Right renal cortex interstitium (tissue), 3 donors: ENCODE results near the gene DNAJC1. TPM values are rescaled to one million over a fixed set of nuclear protein-coding genes. Genes with fewer than 3 reads are reported as not detected.
A peak's percentile ranks its signal among the peaks of the same experiment; 100 is the strongest.

Experiments
- DNase-seq, 3 donors: peaks; one replicate each; pipeline ENCODE4 v3.0.0-alpha.2; 2013; ENCODE audit warnings: low read depth in 3 of 3, low spot score in 2 of 3
- polyA plus RNA-seq, 3 donors: library from polyadenylated mRNA; unstranded; fragments of 120-200 nt; gene quantifications; one replicate each; pipeline ENCODE4 v1.2.1, GENCODE V29; 2013; ENCODE audit not compliant: insufficient read length in 3 of 3

The DNAJC1 gene
- polyA plus RNA-seq, 3 donors: 31.1 to 36.3 (median 32.8) TPM

DNA sequence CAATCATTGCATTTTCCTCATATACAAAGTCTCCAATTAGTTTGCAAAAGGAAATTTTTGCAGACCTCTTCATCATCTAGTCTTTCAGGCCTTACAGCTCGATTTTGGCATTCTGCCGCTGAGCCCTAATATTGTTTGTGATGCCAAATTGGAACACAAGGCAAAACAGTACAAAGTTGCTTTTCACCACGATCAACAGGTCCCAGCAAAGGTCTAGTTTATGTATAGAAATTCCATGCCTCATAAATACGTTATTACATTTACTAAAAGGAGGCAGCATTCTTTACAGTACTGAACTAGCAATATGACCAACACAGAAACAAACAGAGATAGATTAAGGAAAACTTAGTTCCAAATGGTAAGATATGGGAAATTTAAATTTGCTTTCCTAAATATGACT lies 7.0 kb upstream of the DNAJC1 start:
- no peak for DNase-seq

DNA sequence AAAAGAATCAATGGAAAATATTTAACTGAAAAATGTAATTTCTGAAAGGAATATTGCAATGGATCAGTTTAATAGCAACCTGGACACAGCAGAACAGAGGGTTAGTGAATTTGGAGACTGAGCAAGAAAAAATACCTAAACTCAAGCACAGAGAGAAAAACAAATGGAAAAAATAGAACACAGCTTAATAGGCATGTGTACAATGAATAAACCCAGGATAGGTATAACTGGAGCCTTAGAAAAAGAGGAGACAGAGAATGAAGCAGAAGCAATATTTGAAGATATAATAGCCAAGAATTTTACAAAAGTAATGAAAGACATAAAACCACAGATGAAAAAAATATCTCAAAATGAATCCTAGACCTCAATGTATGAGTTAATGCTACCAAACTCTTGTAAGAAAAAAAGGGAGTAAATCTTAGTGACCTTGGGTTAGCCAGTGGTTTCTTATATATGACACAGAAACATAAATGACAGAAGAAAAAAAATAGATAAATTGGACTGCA lies 2.9 kb upstream of the DNAJC1 start:
- no peak for DNase-seq

- DNase-seq: no peak
These were observed 2.2 kb upstream of the DNAJC1 start for GRCh38 chr10:22005763-22006162.

- DNase-seq: no peak
These were observed 393 bp upstream of the DNAJC1 start for GRCh38 chr10:22003964-22004281.

GRCh38 chr10:22002591-22003176 lies 846 bp downstream of the DNAJC1 start:
- DNase-seq: peak in 2 of 3 donors; percentile 25 to 36

GRCh38 chr10:21995557-21995956 lies 8.0 kb downstream of the DNAJC1 start:
- DNase-seq: no peak

DNA sequence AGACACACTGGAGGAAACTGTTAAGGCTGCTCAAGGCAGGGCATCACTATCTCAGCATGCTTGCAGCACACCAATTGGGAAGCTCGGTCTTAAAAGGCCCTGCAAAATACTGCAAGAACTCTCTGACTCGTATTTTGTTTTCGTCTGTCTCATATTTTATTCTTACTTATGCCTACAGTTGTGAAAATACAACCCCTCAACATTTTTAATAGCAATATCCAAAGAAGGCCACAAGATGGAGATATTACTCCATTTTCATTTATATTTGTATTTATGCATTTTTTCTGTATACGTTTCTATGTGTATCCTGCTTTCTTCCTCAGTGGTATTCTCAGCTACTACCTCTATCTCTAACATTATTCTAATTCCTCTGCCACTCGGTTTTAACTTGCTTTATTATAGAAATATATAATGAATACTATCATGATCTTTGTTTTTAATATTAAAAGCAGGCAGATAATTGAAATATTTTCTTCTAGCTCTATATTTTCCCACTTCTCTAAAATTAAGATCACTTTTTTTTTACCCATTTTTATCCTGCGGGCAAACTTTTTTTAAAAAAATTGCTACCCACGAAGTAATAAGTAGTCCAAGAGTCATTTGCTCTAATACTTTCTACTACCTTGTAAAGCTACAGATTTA lies 10.0 kb downstream of the DNAJC1 start:
- DNase-seq: no peak

DNA sequence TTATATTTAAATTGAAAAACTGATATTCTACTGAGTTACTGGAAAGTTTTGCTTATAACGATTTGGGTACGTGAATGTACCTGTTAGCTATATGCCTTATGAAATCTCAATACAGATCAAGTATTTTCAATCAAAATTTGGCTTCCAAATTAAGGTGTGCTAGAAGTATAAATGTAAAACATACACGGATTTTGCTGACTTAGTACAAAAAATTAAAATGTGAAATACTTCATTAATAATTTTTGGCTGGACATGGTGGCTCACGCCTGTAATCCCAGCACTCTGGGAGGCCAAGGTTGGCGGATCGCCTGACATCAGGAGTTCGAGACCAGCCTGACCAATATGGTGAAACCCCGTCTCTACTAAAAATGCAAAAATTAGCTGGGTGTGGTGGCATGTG lies 11.7 kb downstream of the DNAJC1 start:
- no peak for DNase-seq

DNA sequence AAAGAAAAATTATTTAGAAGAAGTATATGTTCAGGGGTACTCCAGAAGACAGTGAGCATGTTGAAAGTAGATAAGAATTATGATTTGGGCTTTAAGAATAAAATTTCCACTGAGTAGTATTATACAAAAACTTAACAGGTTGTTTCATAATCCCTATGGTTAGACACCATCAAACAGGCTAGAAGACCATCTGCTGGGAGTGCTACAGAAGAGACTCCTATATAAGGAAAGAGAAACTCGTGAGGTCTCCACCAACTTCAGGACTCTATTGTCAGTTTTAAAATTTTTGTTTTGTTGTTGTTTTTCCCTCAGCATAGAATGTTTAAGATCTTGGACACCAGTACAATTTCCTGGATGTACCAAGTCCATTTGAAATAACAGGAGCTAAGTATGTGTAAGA lies 13.1 kb downstream of the DNAJC1 start:
- DNase-seq: no peak

GRCh38 chr10:21989453-21990154 lies 13.9 kb downstream of the DNAJC1 start:
- no peak for DNase-seq

DNA sequence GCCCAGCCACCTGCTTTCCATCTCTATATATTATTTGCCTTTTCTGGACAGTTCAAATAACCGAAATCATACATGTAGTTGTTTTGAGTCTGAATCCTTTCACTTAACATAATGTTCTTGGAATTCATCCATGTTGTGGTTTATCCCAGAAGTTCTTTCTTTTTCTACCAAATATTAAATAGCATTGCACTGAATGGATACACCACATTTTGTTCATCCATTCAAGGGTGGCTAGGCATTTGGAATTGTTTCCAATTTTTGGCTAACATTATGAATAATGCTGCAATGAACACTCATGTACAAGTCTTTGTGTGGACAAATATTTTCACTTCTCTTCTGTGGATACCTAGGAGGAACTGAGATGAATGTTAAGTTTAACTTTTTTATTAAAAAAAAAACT lies 18.0 kb downstream of the DNAJC1 start:
- DNase-seq: no peak

GRCh38 chr10:21981118-21981517 lies 22.4 kb downstream of the DNAJC1 start:
- DNase-seq: no peak

- DNase-seq: no peak
These were observed 22.8 kb downstream of the DNAJC1 start for GRCh38 chr10:21980691-21981090.

DNA sequence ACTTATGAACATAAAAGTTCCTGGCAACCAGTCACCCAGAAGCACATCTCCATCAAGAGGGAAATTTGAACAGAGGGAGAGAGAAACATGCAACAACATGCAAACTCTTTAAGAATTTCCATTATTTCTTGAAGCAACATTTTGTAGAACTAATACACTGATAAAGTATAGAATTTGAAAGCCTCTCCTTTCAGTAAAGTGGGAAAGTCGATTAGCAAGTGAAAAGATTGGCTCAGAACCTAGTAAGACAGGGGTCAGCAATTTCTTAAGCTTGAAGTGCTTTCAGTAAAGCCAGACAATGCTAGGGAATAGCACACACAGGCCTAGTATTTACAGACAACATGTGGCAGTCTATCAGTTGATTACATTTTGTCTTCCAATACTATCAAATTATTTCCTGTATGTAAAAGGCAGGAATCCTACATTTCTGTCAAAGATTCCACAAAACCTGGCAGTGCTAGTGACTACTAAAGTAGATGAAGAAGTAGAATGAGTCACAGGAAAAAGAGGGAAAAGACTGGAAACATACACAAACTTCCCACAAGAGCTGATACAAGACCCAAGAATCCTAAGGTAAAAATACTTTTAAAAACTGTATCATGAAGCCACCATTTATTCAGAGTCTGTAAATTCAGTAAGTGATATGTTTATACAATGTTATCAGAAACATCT lies 25.2 kb downstream of the DNAJC1 start:
- no peak for DNase-seq

GRCh38 chr10:21976739-21977138 lies 26.8 kb downstream of the DNAJC1 start:
- DNase-seq: no peak

DNA sequence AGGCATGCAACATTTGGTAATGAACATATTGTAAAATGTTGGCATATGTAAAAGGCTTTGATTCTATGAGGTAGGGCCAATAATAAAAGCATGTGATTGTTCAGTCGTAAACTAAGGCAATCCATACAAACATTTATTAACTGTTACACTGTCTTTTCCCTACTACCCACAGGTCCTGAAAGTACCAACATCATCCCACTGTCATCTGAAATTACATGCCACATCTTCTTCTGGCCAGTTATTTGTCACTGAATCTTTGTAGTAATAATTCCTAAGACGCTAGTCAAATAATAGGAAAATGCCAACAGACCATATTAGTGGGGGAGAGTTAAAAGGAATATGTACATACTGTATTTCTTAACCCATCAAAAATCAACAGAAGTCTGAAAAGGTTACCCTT lies 27.2 kb downstream of the DNAJC1 start:
- DNase-seq: no peak

GRCh38 chr10:21975378-21975990 lies 28.0 kb downstream of the DNAJC1 start:
- DNase-seq: no peak

- DNase-seq: no peak
These were observed 30.9 kb downstream of the DNAJC1 start for GRCh38 chr10:21972584-21972983.

GRCh38 chr10:21969326-21970287 lies 33.9 kb downstream of the DNAJC1 start:
- no peak for DNase-seq
